GM18508 (cell line): ENCODE measurements around the gene THAP4.

ENCODE experiments used
- ATAC-seq: cut with Tn5 transposase; IDR thresholded peaks from one replicate; pipeline ENCODE4 v1.9.1; 2021; ENCODE audit warnings: moderate number of reproducible peaks; ENCODE audit not compliant: insufficient read depth, unreplicated experiment

The THAP4 gene

DNA sequence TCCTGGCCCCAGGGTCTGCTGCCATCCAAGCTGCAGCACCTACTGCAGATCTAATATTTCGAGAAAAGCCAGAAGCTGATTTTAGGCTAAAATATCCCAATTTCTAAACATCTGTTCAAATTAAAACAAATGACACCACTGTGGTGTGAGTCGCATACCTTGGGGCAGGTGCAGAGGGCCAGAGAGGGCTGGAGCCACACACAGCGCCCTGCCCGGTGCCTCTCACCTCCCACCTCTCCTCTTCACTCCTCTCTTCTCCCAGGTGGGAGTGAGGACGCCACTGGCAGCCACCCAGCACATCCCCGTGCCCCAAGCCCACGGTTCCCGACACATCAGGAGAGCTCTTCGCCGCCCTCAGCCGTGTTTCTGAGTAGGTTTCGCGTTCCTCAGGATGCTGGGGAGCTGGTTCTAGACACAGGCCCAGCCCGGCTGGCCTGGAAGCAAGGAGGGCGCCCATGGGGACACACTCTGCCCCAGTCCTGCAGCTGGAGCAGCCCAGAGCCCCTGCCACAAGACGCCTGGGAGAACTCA is 21.4 kb downstream of the THAP4 start:
- ATAC-seq = no peak

DNA sequence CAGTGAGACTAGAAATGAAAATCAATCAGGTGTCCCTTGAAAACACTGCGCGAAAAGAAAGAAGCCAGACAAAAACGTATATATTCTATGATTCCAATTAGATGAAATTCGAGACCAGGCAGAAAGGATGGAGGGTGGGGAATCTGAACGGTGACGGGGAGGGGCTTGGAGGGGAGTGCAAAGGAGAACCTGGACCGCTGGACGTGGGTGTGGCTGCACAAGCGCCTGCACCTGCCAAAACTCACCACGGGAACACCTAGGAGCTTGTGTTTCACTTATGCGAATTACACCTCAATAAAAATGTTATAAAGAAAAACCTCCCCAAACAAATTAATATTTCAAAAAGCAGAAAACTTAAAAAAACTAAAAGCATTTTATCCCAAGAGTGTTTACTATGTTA is 21.9 kb downstream of the THAP4 start:
- no peak for ATAC-seq

DNA sequence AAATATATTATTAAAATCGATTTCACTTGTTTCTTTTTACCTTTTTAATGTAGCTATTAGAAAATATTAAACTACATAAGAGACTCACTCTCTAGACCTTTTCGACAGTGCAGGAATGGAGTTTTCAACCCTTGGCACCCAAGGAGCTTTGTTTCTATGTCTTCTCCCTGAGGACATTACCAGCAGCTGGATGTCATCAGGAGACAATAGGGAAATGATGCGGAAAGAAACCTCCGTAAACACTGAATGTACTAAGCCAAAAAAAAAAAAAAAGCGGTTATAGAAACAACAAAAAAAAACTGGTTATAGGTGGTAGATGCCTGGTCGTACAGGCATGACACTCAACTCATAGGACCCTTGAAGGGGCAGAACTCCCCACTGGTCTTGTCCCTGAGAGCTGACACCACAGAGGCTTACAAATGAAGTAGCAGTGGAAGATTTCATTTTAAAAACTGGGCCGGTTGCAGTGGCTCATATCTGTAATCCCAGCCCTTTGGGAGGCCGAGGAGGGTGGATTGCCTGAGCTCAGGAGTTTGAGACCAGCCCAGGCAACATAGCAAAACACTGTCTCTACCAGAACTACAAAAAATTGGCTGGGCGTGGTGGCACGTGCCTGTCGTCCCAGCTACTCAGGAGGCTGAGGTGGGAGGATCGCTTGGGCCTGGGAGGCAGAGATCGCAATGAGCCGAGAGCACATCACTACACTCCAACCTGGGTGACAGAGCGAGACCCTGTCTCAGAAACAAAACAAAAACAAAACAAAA is 23.8 kb downstream of the THAP4 start:
- ATAC-seq = no peak

DNA sequence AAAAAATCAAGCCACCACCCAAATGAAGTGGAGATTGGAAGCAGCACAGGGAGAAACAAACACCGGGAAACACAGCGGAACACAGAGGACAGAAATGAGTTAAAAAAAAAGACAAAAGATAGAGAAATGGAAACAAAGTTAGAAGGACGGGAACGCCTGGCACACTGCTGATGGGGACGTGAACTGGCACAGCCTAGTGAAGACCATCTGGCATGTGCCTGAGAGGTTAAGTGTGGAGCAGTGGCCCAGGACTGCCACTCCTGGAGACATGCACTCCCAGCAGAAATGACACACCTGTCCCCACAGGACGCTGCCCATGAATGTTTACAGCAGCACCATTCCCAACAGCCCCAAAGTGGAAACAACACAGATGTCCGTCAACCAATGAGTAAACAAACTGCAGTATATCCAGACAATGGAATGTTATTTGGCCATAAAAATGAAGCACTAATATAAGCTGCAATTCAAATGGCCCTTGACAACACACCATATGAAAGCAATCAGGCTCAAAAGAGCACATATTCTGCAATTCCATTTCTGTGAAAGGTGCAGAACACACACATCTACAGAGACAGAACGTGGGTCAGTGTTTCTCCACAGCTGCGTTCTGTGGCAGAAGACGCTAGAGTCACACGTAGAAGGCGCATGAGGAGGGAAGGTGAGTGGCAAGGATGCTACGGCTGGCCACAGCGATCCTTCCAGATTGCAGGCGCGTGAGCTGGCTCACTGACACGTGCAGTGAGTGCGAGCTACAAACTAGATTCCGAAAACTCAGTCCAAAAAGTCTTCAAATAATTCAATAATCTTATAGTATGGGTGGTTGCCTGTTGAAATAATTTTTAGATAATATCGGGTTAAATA is 24.6 kb downstream of the THAP4 start:
- no peak for ATAC-seq

DNA sequence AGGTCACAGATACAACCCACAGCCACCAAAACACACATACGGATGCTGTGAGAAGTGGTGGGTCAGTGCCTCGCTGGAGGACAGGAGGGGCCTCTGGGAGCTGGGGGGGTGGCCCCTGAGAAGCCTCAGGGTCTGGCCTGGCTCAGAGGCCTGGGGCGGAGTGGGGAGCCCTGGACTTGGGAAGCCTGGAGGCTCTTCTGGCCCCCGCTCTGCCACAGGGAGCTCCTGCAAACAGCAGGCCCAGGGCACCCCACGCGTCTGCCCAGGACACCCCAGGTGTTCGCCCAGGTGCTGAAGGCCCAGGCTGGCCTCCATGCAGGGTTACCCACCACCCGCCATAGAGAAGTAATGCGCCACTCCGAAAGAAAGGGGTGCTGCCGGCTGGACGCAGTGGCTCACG is 25.9 kb downstream of the THAP4 start:
- no peak for ATAC-seq

DNA sequence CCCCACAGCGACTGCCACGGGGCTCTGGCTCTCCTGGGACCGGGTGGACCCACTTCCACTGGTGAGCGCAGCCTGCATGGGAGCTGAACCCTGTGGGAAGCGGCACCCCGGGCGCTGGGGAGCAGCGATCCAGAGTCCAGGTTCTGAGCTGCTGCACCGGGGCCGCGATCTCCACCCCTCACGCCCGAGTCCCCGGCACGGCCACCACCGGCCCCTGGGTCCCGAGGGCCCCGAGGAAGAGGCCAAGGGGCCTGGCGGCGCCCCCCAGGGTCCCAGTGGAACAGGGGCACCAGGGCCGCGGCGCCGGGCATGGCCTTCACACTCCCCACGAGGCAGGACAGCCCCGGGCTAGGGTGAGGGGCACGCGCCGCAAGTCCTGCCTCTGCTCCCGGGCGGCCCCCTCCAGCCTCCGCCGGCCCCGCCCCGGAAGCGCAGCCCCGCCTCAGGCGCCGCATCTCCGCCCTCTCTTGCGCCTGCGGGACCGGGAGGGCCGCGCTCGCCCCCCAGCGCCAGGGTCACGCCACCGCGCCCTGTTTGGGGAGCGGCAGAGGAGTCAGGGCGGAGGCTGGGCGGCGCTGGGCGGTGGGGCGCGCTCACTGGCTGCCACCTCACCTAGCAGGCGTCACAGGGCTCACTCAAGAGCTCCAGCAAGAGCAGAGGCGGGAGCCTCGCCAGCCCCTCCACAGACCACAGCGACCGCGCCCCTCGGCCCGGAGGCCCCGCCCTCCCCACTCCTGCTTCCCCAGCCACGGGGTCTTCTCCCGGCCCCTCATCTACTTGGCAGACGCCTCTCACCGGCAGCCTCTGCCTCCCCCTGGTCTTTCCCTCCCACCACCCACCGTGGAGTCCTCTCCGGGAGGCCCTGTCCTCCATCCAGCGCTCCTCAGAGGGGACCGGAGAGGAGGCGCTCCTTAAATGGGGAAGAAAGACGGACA is 26.8 kb downstream of the THAP4 start:
- no peak for ATAC-seq

DNA sequence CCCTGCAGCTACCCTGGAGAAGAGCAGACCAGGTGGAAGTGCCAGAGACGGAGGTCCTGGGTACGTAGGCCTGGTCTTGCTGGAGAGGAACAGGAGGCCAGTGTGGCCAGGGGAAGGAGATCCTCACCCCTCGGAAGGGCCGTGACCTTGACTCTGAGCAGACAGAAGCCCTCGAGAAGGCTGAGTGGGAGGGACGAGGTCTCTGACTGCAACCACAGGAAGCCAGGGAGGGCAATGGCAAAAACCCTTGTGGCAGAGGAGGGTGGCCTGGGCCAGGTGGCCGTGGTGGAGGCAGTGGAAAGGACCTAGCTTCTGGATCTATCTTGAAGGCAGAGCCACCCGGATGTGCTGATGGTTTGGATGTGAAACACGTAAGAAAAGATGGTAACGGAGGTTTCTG is 28.1 kb downstream of the THAP4 start:
- no peak for ATAC-seq

DNA sequence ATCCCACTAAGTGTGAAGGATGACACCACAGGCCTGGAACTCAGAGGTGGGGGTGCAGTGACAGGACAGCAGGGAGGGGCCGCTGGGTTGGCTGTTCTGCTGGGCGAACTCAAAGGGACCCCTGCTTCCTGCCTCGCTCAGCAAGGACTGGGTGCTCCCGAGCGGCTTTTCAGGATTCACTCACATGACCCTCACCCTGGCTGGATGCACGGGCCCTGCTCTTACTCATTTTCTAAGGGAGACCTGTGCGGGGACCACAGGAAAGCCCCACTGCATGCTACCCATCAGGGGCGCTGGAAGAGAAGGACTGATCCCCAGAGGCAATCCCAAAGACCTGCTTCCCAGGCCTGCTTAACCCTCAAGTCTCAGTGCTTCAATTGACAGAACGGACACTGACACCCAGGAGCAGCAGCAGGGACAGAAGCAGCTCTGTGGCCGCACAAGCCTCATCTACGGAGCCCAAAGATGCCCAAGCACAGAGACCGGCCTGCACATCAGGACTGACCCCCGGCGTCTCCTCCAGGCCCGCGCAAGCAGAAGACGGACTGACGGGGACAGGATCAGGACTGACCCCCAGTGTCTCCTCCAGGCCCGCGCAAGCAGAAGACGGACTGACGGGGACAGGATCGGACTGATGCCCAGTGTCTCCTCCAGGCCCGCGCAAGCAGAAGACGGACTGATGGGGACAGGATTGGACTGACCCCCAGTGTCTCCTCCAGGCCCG is 29.6 kb downstream of the THAP4 start:
- no peak for ATAC-seq

DNA sequence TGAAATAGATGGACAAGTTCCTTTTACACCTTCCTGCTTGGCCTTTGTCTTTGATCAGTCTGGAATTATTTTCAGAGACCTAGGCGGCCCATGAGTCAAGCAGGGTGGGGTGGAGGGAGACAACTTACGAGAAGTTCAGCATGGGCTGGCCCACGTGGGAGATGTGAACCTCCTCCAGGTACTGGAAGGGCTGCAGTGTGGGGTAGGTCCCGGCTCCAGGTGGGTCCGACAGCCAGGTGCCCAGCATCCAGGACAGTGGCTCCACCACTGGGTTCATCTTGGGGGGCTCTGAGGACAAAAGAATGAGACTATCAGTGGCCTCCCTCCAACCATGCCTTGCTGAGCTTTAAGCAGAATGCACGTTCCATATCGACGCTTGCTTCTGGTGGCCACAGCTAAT is 30.8 kb downstream of the THAP4 start:
- ATAC-seq = no peak

DNA sequence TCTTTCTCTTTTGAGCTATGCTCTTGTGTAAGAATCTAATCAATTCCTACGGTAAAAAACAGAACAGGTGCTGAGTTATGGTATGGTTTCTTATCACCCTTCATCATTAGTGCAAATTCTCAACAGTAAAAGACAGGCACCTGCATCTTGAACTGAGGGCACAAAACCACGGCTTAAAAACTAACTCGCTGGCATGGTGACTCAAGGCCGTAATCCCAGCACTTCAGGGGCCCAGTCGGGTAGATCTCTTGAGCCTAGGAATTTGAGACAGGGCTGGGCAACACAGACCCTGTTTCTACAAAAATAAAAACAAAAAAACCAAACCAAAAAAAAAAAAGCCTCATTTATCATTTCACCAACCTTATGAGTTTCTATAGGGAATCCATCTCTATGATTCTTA is 33.3 kb downstream of the THAP4 start:
- no peak for ATAC-seq

DNA sequence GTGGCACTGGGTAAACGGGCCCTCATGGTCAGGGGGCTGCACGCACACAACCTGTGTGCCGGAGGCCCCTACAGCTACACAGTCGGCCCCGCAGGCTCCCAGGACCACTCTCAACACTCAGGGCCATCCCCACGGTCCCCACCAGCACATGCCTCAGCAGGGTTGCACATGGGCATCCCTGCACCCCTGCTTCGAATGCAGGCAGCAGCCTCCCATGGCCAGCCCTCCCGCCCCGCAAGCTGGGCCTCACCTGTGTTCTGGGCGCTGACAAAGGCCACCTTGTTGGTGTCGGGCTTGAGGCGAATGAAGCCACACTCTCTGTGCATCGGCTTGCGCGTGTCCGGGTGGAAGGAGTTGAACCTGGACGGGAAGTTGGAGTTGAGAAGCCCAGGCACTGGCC is 34.2 kb downstream of the THAP4 start:
- ATAC-seq = no peak

DNA sequence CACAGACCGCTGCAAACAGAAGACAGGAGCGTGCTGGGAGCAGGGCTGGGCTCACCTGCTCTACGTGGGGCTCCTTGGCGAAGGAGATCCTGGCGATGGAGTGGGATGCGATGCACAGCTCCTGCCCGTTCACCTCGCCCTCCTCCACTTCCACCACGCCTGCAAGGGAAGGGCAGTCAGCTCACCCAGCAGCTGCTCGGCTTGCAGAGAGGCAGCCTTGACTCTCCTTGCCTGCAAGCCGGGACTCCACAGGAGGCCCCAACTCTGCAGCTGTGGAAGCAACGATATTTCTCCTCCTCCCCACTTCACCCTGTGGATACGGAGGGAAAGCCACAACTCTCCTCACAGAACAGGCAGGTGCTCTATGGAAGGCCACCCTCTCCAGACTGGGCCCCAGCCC is 35.1 kb downstream of the THAP4 start:
- ATAC-seq = no peak

DNA sequence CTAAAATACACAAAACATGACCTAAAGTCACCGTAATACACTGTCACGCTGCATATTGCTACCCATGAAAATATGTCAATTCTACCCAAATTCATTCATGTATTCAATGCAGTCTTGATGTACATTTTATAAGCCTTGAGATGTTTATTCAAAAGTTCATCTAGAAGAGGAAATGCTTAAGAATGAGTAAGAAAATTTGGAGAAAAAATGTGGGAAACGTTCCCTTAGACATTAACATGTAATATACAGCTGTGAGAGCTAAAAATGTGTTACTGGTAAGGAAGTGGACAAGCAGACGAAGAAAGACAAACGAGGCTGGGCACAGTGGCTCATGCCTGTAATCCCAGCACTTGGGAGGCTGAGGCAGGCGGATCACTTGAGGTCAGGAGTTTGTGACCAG is 37.3 kb downstream of the THAP4 start:
- no peak for ATAC-seq

DNA sequence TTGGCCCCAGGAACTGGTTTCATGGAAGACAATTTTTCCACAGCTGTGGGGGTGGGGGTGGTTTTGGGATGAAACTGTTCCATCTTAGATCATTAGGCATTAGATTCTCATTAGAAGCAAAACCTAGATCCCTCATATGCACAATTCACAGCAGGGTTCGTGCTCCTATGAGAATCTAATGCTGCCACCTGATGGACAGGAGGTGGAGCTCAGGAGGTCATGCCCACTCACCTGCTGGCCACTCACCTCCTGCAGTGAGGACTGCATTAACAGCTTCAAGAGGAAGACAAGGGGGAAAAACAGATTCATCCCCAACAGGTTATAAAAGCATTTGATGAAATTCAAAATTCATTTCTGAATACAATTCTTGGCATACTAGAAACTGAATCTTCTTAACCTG is 38.5 kb downstream of the THAP4 start:
- ATAC-seq = no peak

DNA sequence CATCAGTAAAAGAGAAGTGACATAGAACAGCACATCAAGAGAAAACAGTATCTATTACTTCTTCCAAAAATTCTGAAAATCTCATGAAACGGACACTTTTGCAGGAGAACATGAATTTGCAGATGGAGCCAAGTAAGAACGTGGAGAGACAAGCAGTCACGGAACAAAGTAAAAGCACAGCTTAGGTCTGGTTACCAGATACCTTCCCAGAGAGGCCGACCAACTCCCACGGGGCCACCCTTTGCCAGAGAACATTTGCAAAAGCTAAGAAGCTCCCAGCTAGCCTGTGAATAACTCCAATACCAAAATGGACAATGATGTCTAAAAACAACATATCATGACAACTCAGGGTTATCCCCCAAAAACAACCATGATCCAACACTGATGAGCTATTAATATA is 38.9 kb downstream of the THAP4 start:
- no peak for ATAC-seq

DNA sequence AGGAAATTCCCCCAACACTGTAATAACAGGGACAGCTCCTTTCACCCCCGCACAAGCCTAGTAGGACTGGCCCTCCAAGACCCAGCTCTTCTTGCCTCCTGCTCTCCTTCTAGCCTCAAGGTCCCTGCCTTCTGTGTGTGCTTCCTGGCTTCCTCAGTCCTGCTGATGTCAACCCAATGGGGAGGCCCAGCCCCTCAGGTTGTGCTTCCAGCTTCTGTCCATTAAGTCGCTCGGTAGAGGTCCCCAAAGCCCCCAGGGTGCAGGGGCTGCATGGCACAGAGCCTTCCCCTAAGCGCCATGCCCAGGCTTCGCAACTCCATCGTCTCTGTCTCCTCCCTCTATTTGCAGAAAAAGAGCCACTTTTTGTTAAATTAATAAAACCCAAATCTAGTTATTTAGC is 39.4 kb downstream of the THAP4 start:
- no peak for ATAC-seq

DNA sequence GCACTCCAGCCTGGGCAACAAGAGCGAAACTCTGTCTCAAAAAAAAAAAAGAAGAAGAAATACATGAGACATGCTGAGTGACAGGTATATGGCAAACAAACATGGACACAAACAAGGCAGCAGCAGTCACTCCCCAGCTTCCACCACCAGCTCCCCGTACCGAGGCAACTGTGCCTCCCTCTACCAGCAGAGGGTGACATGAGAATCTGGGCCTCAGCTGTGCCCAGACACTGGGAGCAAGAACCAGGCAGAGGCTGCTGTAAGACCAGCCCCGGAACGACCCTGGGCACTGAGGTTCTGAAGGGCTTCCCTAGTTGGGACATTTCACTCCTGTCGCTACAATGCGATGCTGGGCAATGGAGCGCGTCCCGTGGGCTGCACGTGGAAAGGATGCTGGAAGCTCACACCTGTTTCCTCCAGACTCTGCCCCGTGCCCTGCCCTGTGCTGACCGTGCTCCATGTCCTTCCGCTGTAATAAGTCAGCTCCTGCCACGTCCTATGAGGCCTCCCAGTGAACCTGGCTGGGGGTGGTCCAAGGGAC is 41.3 kb downstream of the THAP4 start:
- ATAC-seq = no peak

DNA sequence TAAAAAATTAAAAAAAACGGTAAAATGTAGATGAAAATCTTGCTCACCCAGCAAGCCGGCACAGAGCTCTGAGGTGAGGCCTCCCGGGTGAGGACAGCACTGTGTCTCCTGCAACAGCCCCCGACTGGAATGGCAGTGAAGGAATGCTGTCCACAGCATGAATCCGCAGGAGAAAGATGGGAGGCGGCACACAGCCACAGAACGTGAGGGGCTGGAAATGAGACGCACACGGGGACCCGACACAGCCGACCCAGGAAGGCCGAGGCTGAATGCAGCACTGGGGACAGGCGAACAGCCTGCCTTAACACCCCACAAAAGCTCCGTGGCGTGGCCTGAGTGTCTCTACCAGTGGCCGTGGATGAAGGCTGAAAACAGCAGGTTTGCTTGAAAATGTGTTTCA is 43.7 kb downstream of the THAP4 start:
- ATAC-seq = no peak

DNA sequence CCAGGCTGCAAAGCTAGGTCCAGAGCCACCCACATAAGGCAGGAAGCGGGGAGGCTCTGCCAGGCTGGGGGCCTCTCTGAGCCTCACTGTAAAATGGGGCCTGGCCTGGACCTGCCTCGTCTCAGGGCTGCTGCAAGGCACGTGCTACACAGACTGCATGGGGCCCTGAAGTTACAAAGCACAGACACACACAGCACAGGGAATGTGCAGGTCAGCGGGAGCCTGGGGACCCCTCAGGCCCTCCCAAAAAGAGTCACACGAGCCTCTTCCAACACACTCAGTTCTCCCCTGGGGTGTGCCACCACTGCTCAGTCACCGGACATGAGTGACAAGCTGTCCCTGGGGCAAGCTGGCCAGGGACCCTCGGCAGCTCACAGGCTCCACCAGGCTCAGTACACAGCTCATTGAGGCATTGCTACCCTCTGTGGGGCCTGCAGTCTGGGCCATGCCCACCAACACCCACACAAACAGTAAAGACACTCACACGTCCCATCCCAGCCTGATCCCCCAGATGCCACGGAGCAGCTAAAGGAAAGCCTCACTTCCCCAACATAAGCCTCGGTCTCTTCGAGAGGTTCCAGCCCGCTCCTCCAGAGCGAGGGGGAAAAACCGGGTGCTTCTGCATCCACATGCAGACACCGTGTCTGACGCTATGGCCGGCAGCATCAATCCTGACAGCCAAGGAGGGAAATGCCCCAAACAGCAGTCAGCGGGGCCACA is 44.7 kb downstream of the THAP4 start:
- no peak for ATAC-seq
